HepG2 (cell line): Measurements from ENCODE around the gene PRDX5. TPM values are rescaled to one million over a fixed set of nuclear protein-coding genes. Genes with fewer than 3 reads are reported as not detected.
A peak's percentile ranks its signal among the peaks of the same experiment; 100 is the strongest.

Experiments
- ATAC-seq: fragments of 200-7000 bp; cut with Tn5 transposase; 3 replicates; pipeline ENCODE4 v1.9.1; 2020; ENCODE audit warnings: mild to moderate bottlenecking, moderate library complexity
- BruUV-seq: library from RNA; stranded (reverse); fragments of 400-500 nt; replicated peaks from 2 replicates; lab custom pipeline; 2021; lab: Mats Ljungman, UMichigan
- CTCF ChIA-PET: fragments of 300-600 bp; formaldehyde crosslinking; extraction: SDS; loops from one replicate; lab custom pipeline; 2021; ENCODE audit warnings: low total read pairs, inconsistent platforms, low intra/inter-chr PET ratio; lab: Yijun Ruan, JAX
- POLR2A ChIA-PET: fragments of 350-600 bp; sonication (Branson Sonifier 250); formaldehyde crosslinking; loops from one replicate; lab custom pipeline; 2020; ENCODE audit warnings: antibody characterized with exemption, inconsistent platforms; lab: Yijun Ruan, JAX
- DNase-seq: peaks from one replicate; pipeline ENCODE4 v3.0.0-alpha.2; 2015; ENCODE audit warnings: low spot score
- FAIRE-seq: peaks from 3 replicates; lab custom pipeline; 2011; peaks lifted over from hg19 to GRCh38; lab: Jason Lieb, UNC
- H2AFZ ChIP-seq: one replicate; pipeline ENCODE4 v1.6.1; 2011; ENCODE audit warnings: low read length, inconsistent platforms
- H3K27ac ChIP-seq: fragments of 300-600 bp; 3 replicates; pipeline ENCODE4 v1.8.0; 2011; ENCODE audit warnings: mixed run types, mild to moderate bottlenecking, mixed read lengths, low read length, inconsistent platforms; ENCODE audit not compliant: insufficient read depth; ENCODE audit errors: extremely low read length
- H3K27me3 ChIP-seq, 2 experiments: fragments of 200-600 bp in 1 of 2; 2 replicates in 1 of 2; 3 replicates in 1 of 2; pipeline versions ENCODE4 v1.6.0 to v1.8.0; 2011; ENCODE audit warnings: low read length in 2 of 2, mild to moderate bottlenecking in 2 of 2, moderate library complexity in 2 of 2, inconsistent platforms in 1 of 2; ENCODE audit not compliant: insufficient read depth in 2 of 2, control insufficient read depth in 1 of 2
- H3K36me3 ChIP-seq, 2 experiments: fragments of 200-600 bp in 1 of 2; replicated peaks in 1 of 2; 2 replicates in 1 of 2; 3 replicates in 1 of 2; pipeline versions ENCODE4 v1.5.1 to v1.8.0; 2011; ENCODE audit warnings: low read length in 2 of 2, inconsistent platforms in 1 of 2; ENCODE audit not compliant: insufficient read depth in 2 of 2, control insufficient read depth in 1 of 2
- H3K4me1 ChIP-seq: 2 replicates; pipeline ENCODE4 v1.5.1; 2012; ENCODE audit warnings: low read length, inconsistent platforms; ENCODE audit not compliant: insufficient read depth
- H3K4me2 ChIP-seq: 2 replicates; pipeline ENCODE4 v1.6.0; 2011; ENCODE audit warnings: low read depth, low read length, inconsistent platforms
- H3K4me3 ChIP-seq, 3 experiments: fragments of 200-600 bp in 1 of 3; sonication (generic), shearing (Covaris generic) in 1 of 3; replicated peaks in 1 of 3; 2 replicates each; pipeline ENCODE4 v1.5.1; 2011 to 2016; ENCODE audit warnings: low read length in 3 of 3, inconsistent platforms in 2 of 3, low read depth in 2 of 3, mild to moderate bottlenecking in 2 of 3, control low read depth in 1 of 3, mixed read lengths in 1 of 3; ENCODE audit not compliant: insufficient read depth in 1 of 3
- H3K79me2 ChIP-seq: one replicate; pipeline ENCODE4 v1.6.1; 2011; ENCODE audit warnings: low read length, inconsistent platforms; ENCODE audit not compliant: insufficient read depth
- H3K9ac ChIP-seq: 2 replicates; pipeline ENCODE4 v1.6.0; 2011; ENCODE audit warnings: mild to moderate bottlenecking, low read depth, low read length, inconsistent platforms; ENCODE audit not compliant: insufficient read depth
- H3K9me3 ChIP-seq: 2 replicates; pipeline ENCODE4 v1.5.1; 2012; ENCODE audit warnings: mild to moderate bottlenecking, low read length
- H4K20me1 ChIP-seq: 2 replicates; pipeline ENCODE4 v1.6.0; 2011; ENCODE audit warnings: inconsistent platforms, mild to moderate bottlenecking, low read length, moderate library complexity; ENCODE audit not compliant: insufficient read depth
- ARID2 ChIP-seq: sonication (generic); formaldehyde crosslinking; IDR thresholded peaks from 2 replicates; pipeline ENCODE4 v1.8.1; 2022; ENCODE audit warnings: mild to moderate bottlenecking, missing genetic modification reagents, borderline replicate concordance
- BRD4 ChIP-seq: sonication (generic); formaldehyde crosslinking; IDR thresholded peaks from 2 replicates; pipeline ENCODE4 v1.4.0; 2020; ENCODE audit warnings: missing genetic modification reagents
- MYC ChIP-seq: sonication (generic); formaldehyde crosslinking; IDR thresholded peaks from 2 replicates; pipeline ENCODE4 v1.9.0; 2021; ENCODE audit warnings: missing genetic modification reagents, borderline replicate concordance
- RFX1 ChIP-seq: fragments of 450-650 bp; IDR thresholded peaks from 2 replicates; pipeline ENCODE4 v1.6.1; 2017
- ZNF329 ChIP-seq: sonication (generic); formaldehyde crosslinking; IDR thresholded peaks from 2 replicates; pipeline ENCODE4 v1.9.0; 2021; ENCODE audit warnings: low read depth, mild to moderate bottlenecking, missing genetic modification reagents
- ZNF562 ChIP-seq: sonication (generic); formaldehyde crosslinking; IDR thresholded peaks from 2 replicates; pipeline ENCODE4 v1.8.0; 2022; ENCODE audit warnings: missing genetic modification reagents, borderline replicate concordance
- ZNF564 ChIP-seq: sonication (generic); formaldehyde crosslinking; IDR thresholded peaks from 2 replicates; pipeline ENCODE4 v1.8.1; 2023; ENCODE audit warnings: mild to moderate bottlenecking, missing genetic modification reagents
- WGBS: methylation state at CpG from one replicate; pipeline ENCODE4 v1.1.6; 2017; ENCODE audit warnings: low lambda C conversion rate; 5-methylcytosine and 5-hydroxymethylcytosine counted together
- in situ Hi-C: cut with HindIII; loops from 2 replicates; pipeline ENCODE4 v1.10.0; 2017; ENCODE audit warnings: low pct_unique_long_range_greater_than_20kb; ENCODE audit not compliant: extremely low pct_ligation_motif_present
- intact Hi-C: fragments of 100-400 bp; cut with micrococcal nuclease; formaldehyde crosslinking; loops from one replicate; pipeline ENCODE4 v1.10.0; 2022; ENCODE audit not compliant: unreplicated experiment
- polyA plus RNA-seq, 8 experiments: library from polyadenylated mRNA; depleted of rRNA in 3 of 8; stranded (reverse) in 7 of 8; unstranded in 1 of 8; fragments of >200 nt; fragmentation: Illumina TruSeq in 4 of 8; extraction: Trizol in 4 of 8; gene quantifications; 2 replicates each; pipeline versions ENCODE4 v1.2.1 to v1.2.3, GENCODE V29; 2011 to 2016; ENCODE audit warnings: low read depth in 4 of 8, missing spikeins in 1 of 8, mixed read lengths in 1 of 8; ENCODE audit not compliant: insufficient read depth in 1 of 8
- total RNA-seq, 5 experiments: library from RNA; depleted of rRNA; stranded (reverse); fragments of >200 nt; fragmentation: Illumina TruSeq; extraction: Trizol; gene quantifications; 2 replicates each; pipeline ENCODE4 v1.2.3, GENCODE V29; 2016; ENCODE audit warnings: low read depth in 1 of 5
- TF ChIP-seq, protein P1 (sequence below): IDR thresholded peaks from 2 replicates; pipeline ENCODE4 v1.6.1; 2016; ENCODE audit warnings: control low read depth

Gene PRDX5
- total and polyA plus RNA-seq, 2 of the 13 experiments (the other 11 are each of a cell fraction or from before 2014, with no cell fraction given), result 215 to 311 TPM

GRCh38 chr11:64359712-64360445, 42.0 kb downstream of the PRDX5 start:
- WGBS, result 95% methylated on average over 37 of the region's 38 CpGs
- no peaks in the 10 kb centered on the region; a peak in 1 of 5 replicates for H3K27me3 ChIP-seq
- peak overlapping the region; percentile 93 for H3K9ac ChIP-seq
- CTCF ChIA-PET, result no interaction called here
- no peak overlapping the region for H2AFZ ChIP-seq
- peaks cover 5 to 18% of the 10 kb centered on the region in 2 experiments; a peak in 4 of 5 replicates for H3K36me3 ChIP-seq
- ATAC-seq, result no peak
- no peaks in the 10 kb centered on the region for H3K79me2 ChIP-seq
- H3K4me3 ChIP-seq, result peak overlapping the region; percentile 80 to 96 (median 94); a peak in 5 of 6 replicates
- TF ChIP-seq MYC (no peak), ARID2 (0 out of 2 replicates have a peak, but pooled peaks have one; percentile 37)
- TF ChIP-seq, all 625 proteins: peak for 1
- intact Hi-C loops (loop anchor here (2.0 kb wide), 1 partner anchor 43 kb away; the partner anchor contains the start of gene TRMT112), in situ Hi-C loops (no loop called here)
- H3K27ac ChIP-seq, result no peak overlapping the region
- no TSS peak for BruUV-seq
- no peak for DNase-seq
- H3K9me3 ChIP-seq, result no peaks in the 10 kb centered on the region
- no peak for FAIRE-seq
- H3K4me2 ChIP-seq, result peak overlapping the region; percentile 99
- peaks cover 44% of the 10 kb centered on the region for H3K4me1 ChIP-seq
- H4K20me1 ChIP-seq, result no peaks in the 10 kb centered on the region
- POLR2A ChIA-PET, result interaction anchor here (1.1 to 1.3 kb wide), 2 partner anchors 13 to 42 kb away, joined by 3 read pairs; partner anchors contain the start of genes PRDX5 and TRMT112

DNA sequence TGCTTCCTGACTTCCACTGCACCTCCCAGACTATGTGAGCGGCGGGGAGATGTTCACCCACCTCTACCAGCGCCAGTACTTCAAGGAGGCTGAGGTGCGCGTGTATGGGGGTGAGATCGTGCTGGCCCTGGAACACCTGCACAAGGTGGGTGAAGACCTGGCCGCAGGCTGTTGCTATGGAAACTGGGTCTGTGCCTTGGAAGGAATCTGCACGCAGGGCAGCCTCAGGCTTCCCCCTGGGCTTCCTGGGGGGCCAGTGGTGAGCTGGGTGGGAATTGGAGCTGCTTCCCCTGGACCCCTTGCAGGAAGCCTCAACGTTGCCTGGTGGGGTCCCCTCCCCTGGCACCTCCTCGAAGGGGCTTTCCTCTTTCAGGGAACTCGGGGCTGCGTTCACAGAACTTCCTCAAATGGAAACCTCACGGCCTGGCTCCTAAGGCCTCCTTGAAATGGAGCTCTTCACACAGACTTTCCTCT, 42.6 kb downstream of the PRDX5 start:
- Histone ChIP-seq H3K4me1 (peaks cover 41% of the 10 kb centered on the region), H3K27me3 (no peaks in the 10 kb centered on the region; a peak in 1 of 5 replicates), H3K79me2 (no peaks in the 10 kb centered on the region), H3K27ac (no peak overlapping the region), H3K4me3 (no peak overlapping the region; a peak in 1 of 6 replicates), H3K4me2 (no peak overlapping the region), H3K36me3 (peaks cover 7 to 24% of the 10 kb centered on the region in 2 experiments; a peak in 4 of 5 replicates), H2AFZ (no peak overlapping the region), H4K20me1 (no peaks in the 10 kb centered on the region), H3K9ac (no peak overlapping the region), H3K9me3 (no peaks in the 10 kb centered on the region)
- WGBS, result 97% methylated on average over 7 of the region's 13 CpGs
- TF ChIP-seq, protein P1, sequence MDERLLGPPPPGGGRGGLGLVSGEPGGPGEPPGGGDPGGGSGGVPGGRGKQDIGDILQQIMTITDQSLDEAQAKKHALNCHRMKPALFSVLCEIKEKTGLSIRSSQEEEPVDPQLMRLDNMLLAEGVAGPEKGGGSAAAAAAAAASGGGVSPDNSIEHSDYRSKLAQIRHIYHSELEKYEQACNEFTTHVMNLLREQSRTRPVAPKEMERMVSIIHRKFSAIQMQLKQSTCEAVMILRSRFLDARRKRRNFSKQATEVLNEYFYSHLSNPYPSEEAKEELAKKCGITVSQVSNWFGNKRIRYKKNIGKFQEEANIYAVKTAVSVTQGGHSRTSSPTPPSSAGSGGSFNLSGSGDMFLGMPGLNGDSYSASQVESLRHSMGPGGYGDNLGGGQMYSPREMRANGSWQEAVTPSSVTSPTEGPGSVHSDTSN (CRISPR knock-in tag), result no peak
- TF ChIP-seq RFX1 (peak; percentile 23; the same call in 1 of the 2 replicates), ZNF564 (CRISPR knock-in tag) (no peak), ZNF329 (CRISPR knock-in tag) (no peak), BRD4 (no peak), ZNF562 (no peak)
- ATAC-seq (no peak), FAIRE-seq (no peak), DNase-seq (no peak)
- in situ Hi-C loops (no loop called here), intact Hi-C loops (no loop called here)
- no TSS peak for BruUV-seq
- ChIA-PET CTCF (no interaction called here), POLR2A (interaction anchor here (1.3 kb wide), 1 partner anchor 12 kb away, joined by 3 read pairs; no protein-coding TSS in a partner anchor)
